SK-N-SH (cell line): ENCODE data around the gene ASPSCR1.

Experiments
- EP300 ChIP-seq, 2 experiments: IDR thresholded peaks; 2 replicates each; pipeline versions ENCODE4 v1.4.0 to v1.6.1; 2012; ENCODE audit warnings: borderline replicate concordance in 1 of 2, low read depth in 1 of 2, low read length in 1 of 2
- EZH2phosphoT487 ChIP-seq: fragments of 200-600 bp; sonication (generic); IDR thresholded peaks from 2 replicates; pipeline ENCODE4 v1.6.1; 2017; ENCODE audit warnings: low read depth, mixed run types, mild to moderate bottlenecking, antibody characterized with exemption, moderate library complexity, borderline replicate concordance
- REST ChIP-seq: IDR thresholded peaks from 2 replicates; pipeline ENCODE4 v1.6.1; 2012; ENCODE audit warnings: mild to moderate bottlenecking, low read depth, low read length, moderate library complexity
- TAF1 ChIP-seq: IDR thresholded peaks from 2 replicates; pipeline ENCODE4 v1.6.1; 2012; ENCODE audit warnings: low read depth, mild to moderate bottlenecking, low read length, moderate library complexity, borderline replicate concordance
- TEAD4 ChIP-seq: IDR thresholded peaks from 2 replicates; pipeline ENCODE4 v1.4.0; 2012; ENCODE audit warnings: mild to moderate bottlenecking, borderline replicate concordance; ENCODE audit not compliant: insufficient read depth
- TF ChIP-seq, protein P1 (sequence below): fragments of 200-600 bp; sonication (generic); IDR thresholded peaks from 2 replicates; pipeline ENCODE4 v1.6.1; 2017; ENCODE audit warnings: antibody characterized with exemption, mild to moderate bottlenecking, moderate library complexity

DNA sequence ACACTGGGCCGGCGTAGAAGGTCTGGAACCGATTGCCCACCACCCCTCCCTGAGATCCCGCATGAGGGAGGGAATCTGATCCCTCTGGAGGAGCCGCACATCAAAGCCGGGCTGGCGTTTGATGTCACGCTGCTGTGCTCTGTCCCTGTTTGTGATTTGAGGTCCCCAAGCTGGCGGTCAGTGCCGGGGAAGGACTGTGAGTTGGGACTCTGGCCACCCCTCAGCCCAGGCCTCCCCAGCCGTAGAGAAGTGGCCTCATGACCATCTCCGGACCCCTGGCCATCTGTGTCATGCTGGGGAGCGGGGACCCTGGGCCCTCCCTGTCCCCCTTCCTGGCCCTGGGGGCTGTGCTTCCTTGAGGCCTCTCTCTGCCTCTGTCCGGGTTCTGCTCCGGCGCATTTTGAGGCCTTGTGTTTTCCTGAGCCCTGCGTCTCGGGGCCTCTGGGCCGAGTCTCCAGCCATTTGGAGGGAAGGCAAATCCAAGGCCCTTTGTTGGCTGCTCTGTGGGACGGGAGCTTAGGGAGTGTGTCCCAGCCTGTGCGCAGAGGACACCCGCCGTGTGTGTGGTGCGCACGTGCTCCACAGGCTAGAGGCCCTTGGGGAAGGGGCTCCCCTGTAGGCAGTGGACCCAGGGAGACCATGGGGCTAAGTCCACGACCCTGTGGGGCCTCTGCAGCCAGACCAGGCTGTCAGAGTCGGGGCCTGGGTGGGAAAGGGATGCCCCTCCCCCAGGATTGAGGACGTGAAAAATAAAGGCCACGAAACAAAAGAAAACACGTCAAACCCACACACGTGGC lies 15.1 kb downstream of the ASPSCR1 start:
- TF ChIP-seq EP300 (IDR thresholded peaks at IDR 0.05; ENCODE audit: borderline replicate concordance in 1 of 2, low read depth in 1 of 2, low read length in 1 of 2) (no peak), TEAD4 (no peak), TAF1 (no peak), REST (no peak), EZH2phosphoT487 (no peak)
- TF ChIP-seq, protein P1, sequence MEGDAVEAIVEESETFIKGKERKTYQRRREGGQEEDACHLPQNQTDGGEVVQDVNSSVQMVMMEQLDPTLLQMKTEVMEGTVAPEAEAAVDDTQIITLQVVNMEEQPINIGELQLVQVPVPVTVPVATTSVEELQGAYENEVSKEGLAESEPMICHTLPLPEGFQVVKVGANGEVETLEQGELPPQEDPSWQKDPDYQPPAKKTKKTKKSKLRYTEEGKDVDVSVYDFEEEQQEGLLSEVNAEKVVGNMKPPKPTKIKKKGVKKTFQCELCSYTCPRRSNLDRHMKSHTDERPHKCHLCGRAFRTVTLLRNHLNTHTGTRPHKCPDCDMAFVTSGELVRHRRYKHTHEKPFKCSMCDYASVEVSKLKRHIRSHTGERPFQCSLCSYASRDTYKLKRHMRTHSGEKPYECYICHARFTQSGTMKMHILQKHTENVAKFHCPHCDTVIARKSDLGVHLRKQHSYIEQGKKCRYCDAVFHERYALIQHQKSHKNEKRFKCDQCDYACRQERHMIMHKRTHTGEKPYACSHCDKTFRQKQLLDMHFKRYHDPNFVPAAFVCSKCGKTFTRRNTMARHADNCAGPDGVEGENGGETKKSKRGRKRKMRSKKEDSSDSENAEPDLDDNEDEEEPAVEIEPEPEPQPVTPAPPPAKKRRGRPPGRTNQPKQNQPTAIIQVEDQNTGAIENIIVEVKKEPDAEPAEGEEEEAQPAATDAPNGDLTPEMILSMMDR: no peak
